GM23338 (cell line): ENCODE measurements around the gene SOCS2. TPM values are rescaled to one million over a fixed set of nuclear protein-coding genes. Genes with fewer than 3 reads are reported as not detected.

ENCODE experiments used
- ETS1 ChIP-seq: IDR thresholded peaks from 2 replicates; pipeline ENCODE4 v1.6.1; 2016; ENCODE audit warnings: antibody characterized with exemption
- EZH2 ChIP-seq: fragments of 200-600 bp; sonication (generic); IDR thresholded peaks from one replicate; pipeline ENCODE4 v1.8.0; 2017; ENCODE audit warnings: antibody characterized with exemption, mild to moderate bottlenecking, low read depth; ENCODE audit not compliant: unreplicated experiment
- EZH2phosphoT487 ChIP-seq: fragments of 200-600 bp; sonication (generic); IDR thresholded peaks from one replicate; pipeline ENCODE4 v1.8.1; 2018; ENCODE audit warnings: antibody characterized with exemption; ENCODE audit not compliant: unreplicated experiment
- JUNB ChIP-seq: IDR thresholded peaks from one replicate; pipeline ENCODE4 v1.6.1; 2016; ENCODE audit warnings: antibody characterized with exemption; ENCODE audit not compliant: unreplicated experiment
- NANOG ChIP-seq: IDR thresholded peaks from 2 replicates; pipeline ENCODE4 v1.6.1; 2016; ENCODE audit warnings: antibody characterized with exemption, borderline replicate concordance
- POLR2AphosphoS5 ChIP-seq: IDR thresholded peaks from 2 replicates; pipeline ENCODE4 v1.6.1; 2016; ENCODE audit warnings: antibody characterized with exemption, low read depth
- STAT1 ChIP-seq: IDR thresholded peaks from one replicate; pipeline ENCODE4 v1.6.1; 2016; ENCODE audit warnings: antibody characterized with exemption; ENCODE audit not compliant: unreplicated experiment
- ZNF114 ChIP-seq: fragments of 250-450 bp; sonication (Bioruptor Pico); IDR thresholded peaks from 2 replicates; pipeline ENCODE4 v1.5.0; 2020; ENCODE audit warnings: mild to moderate bottlenecking, moderate library complexity
- ZNF331 ChIP-seq: fragments of 250-450 bp; sonication (Bioruptor Pico); IDR thresholded peaks from 2 replicates; pipeline ENCODE4 v1.5.0; 2020; ENCODE audit warnings: low read depth, mild to moderate bottlenecking, moderate library complexity
- ZNF462 ChIP-seq: fragments of 250-450 bp; sonication (Bioruptor Pico); IDR thresholded peaks from 2 replicates; pipeline ENCODE4 v1.5.0; 2020; ENCODE audit warnings: mild to moderate bottlenecking, moderate library complexity
- polyA plus RNA-seq: library from polyadenylated mRNA; unstranded; fragments of >200 nt; fragmentation: Nextera tagmentation; extraction: Ambion mirVana; gene quantifications from 2 replicates; pipeline ENCODE4 v1.2.1, GENCODE V29; 2016
- total RNA-seq: library from RNA; depleted of rRNA; stranded (reverse); fragments of >200 nt; shearing (Covaris generic); gene quantifications from 2 replicates; pipeline ENCODE4 v1.2.3, GENCODE V29; 2014

SOCS2 gene
- total and polyA plus RNA-seq, 2 experiments from 2014 or later = 15.5 to 32.4 TPM

GRCh38 chr12:93614917-93615596 lies 42.6 kb downstream of the SOCS2 start (continued):
- TF ChIP-seq ZNF462 (CRISPR knock-in tag) (no peak), ETS1 (no peak), EZH2phosphoT487 (no peak), ZNF331 (no peak), NANOG (no peak), EZH2 (no peak), STAT1 (no peak), ZNF114 (CRISPR knock-in tag) (no peak), JUNB (no peak), POLR2AphosphoS5 (no peak)
